ENCODE results near the gene HS3ST2.
"Not testable (repeated sequence)": the region's sequence is repeated elsewhere in the genome, so short reads cannot be mapped to it uniquely, and the experiment has no call there.

The HS3ST2 gene

GRCh38 chr16:22937169-22937568 is 123.2 kb downstream of the HS3ST2 start:
- Histone ChIP-seq H3K9me2 (replicated peaks; ENCODE audit: control insufficient read depth, low read length) (no peaks in the 10 kb centered on the region), H3F3A (ENCODE audit: control insufficient read depth, insufficient read depth) (no peaks in the 10 kb centered on the region), H3K36me3 (ENCODE audit: control insufficient read depth, low read length) (no peaks in the 10 kb centered on the region), H3K27me3 (ENCODE audit: control insufficient read depth, low read length) (peaks cover 12% of the 10 kb centered on the region), H3K27ac (ENCODE audit: low read depth, low read length) (no peak overlapping the region), H3K4me3 (ENCODE audit: low read length) (no peak overlapping the region), H3K9me3 (ENCODE audit: control insufficient read depth, insufficient read depth, low read length) (no peaks in the 10 kb centered on the region), H3K79me2 (ENCODE audit: control insufficient read depth, low read length) (no peaks in the 10 kb centered on the region), H3K4me1 (ENCODE audit: control insufficient read depth, low read length) (peaks cover 13% of the 10 kb centered on the region), H4K20me1 (ENCODE audit: control insufficient read depth, insufficient read depth, low read depth, low read length) (no peaks in the 10 kb centered on the region), H3K4me2 (ENCODE audit: low read length) (no peak overlapping the region)
- no peak for TF ChIP-seq CTCF (IDR thresholded peaks at IDR 0.05; ENCODE audit: low read depth, low read length, poor library complexity, severe bottlenecking)

DNA sequence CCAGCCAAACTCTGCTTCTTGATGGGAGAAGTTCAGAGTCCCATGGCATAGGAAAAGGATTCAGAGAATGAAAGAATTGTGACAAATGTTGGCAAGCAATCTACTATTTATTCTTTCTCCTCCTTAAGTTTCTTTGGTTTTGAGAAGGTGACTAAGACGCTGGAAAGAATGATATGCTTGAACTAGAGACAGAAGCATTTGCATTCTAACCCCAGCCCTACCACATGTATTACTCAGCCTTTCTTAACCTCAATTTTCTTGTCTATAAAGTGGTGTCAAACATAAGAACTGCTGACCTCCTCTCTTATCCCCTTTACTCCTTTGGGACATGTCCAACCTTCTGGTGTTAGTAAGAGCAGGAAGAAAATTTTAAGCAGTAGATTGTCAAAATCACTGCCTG is 124.7 kb downstream of the HS3ST2 start:
- no peak overlapping the region for H3K4me2 ChIP-seq (ENCODE audit: low read length)
- TF ChIP-seq EZH2phosphoT487 (IDR thresholded peaks at IDR 0.05; ENCODE audit: borderline replicate concordance, low read length) (no peak), CTCF (IDR thresholded peaks at IDR 0.05; ENCODE audit: low read depth, low read length, poor library complexity, severe bottlenecking) (no peak)

DNA sequence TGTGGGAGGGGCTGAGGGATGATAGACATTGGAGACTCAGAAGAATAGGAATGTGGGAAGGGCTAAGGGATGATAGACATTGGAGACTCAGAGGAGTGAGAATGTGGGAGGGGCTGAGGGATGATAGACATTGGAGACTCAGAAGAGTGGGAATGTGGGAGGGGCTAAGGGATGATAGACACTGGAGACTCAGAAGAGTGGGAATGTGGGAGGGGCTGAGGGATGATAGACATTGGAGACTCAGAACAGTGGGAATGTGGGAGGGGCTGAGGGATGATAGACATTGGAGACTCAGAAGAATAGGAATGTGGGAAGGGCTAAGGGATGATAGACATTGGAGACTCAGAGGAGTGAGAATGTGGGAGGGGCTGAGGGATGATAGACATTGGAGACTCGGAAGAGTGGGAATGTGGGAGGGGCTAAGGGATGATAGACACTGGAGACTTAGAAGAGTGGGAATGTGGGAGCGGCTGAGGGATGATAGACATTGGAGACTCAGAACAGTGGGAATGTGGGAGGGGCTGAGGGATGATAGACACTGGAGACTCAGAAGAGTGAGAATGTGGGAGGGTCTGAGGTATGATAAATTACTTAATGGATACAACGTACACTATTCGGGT is 125.9 kb downstream of the HS3ST2 start:
- H3K4me3 ChIP-seq (ENCODE audit: low read length); H3K4me1 ChIP-seq (ENCODE audit: control insufficient read depth, low read length); H3K27me3 ChIP-seq (ENCODE audit: control insufficient read depth, low read length); H3K9me2 ChIP-seq (replicated peaks; ENCODE audit: control insufficient read depth, low read length); H4K20me1 ChIP-seq (ENCODE audit: control insufficient read depth, insufficient read depth, low read depth, low read length); H3K79me2 ChIP-seq (ENCODE audit: control insufficient read depth, low read length); H3K27ac ChIP-seq (ENCODE audit: low read depth, low read length); H3K36me3 ChIP-seq (ENCODE audit: control insufficient read depth, low read length); H3F3A ChIP-seq (ENCODE audit: control insufficient read depth, insufficient read depth); H3K4me2 ChIP-seq (ENCODE audit: low read length); H3K9me3 ChIP-seq (ENCODE audit: control insufficient read depth, insufficient read depth, low read length): not testable (repeated sequence)

More for the DNA sequence above, 124.7 kb downstream of the HS3ST2 start:
- peaks cover 1% of the 10 kb centered on the region; the same call in 1 of the 2 replicates for H3K4me1 ChIP-seq (ENCODE audit: control insufficient read depth, low read length)
- H3K9me2 ChIP-seq (replicated peaks; ENCODE audit: control insufficient read depth, low read length) = no peaks in the 10 kb centered on the region
- no peaks in the 10 kb centered on the region for H3K79me2 ChIP-seq (ENCODE audit: control insufficient read depth, low read length)
- no peaks in the 10 kb centered on the region for H3F3A ChIP-seq (ENCODE audit: control insufficient read depth, insufficient read depth)
- no peaks in the 10 kb centered on the region for H4K20me1 ChIP-seq (ENCODE audit: control insufficient read depth, insufficient read depth, low read depth, low read length)
- no peak overlapping the region for H3K27ac ChIP-seq (ENCODE audit: low read depth, low read length)
- no peaks in the 10 kb centered on the region for H3K9me3 ChIP-seq (ENCODE audit: control insufficient read depth, insufficient read depth, low read length)
- H3K36me3 ChIP-seq (ENCODE audit: control insufficient read depth, low read length) = no peaks in the 10 kb centered on the region
- no peaks in the 10 kb centered on the region for H3K27me3 ChIP-seq (ENCODE audit: control insufficient read depth, low read length)
- no peak overlapping the region for H3K4me3 ChIP-seq (ENCODE audit: low read length)

- H3K4me2 ChIP-seq (ENCODE audit: low read length) = no peak overlapping the region
- H3K4me1 ChIP-seq (ENCODE audit: control insufficient read depth, low read length) = no peaks in the 10 kb centered on the region
- H3K4me3 ChIP-seq (ENCODE audit: low read length) = no peak overlapping the region
- H3K9me3 ChIP-seq (ENCODE audit: control insufficient read depth, insufficient read depth, low read length) = no peaks in the 10 kb centered on the region
- TF ChIP-seq CTCF (IDR thresholded peaks at IDR 0.05; ENCODE audit: low read depth, low read length, poor library complexity, severe bottlenecking) (no peak), EZH2phosphoT487 (IDR thresholded peaks at IDR 0.05; ENCODE audit: borderline replicate concordance, low read length) (no peak)
- H4K20me1 ChIP-seq (ENCODE audit: control insufficient read depth, insufficient read depth, low read depth, low read length) = no peaks in the 10 kb centered on the region
- H3K36me3 ChIP-seq (ENCODE audit: control insufficient read depth, low read length) = no peaks in the 10 kb centered on the region
- H3K27ac ChIP-seq (ENCODE audit: low read depth, low read length) = no peak overlapping the region
- no peaks in the 10 kb centered on the region for H3K9me2 ChIP-seq (replicated peaks; ENCODE audit: control insufficient read depth, low read length)
- H3K79me2 ChIP-seq (ENCODE audit: control insufficient read depth, low read length) = no peaks in the 10 kb centered on the region
- H3F3A ChIP-seq (ENCODE audit: control insufficient read depth, insufficient read depth) = no peaks in the 10 kb centered on the region
- no peaks in the 10 kb centered on the region; the same call in 1 of the 2 replicates for H3K27me3 ChIP-seq (ENCODE audit: control insufficient read depth, low read length)
Observed at GRCh38 chr16:22941970-22942501, 128.1 kb downstream of the HS3ST2 start.
